Measurements from ENCODE around the gene BTF3. TPM values are rescaled to one million over a fixed set of nuclear protein-coding genes. Genes with fewer than 3 reads are reported as not detected.

BTF3 gene
- total and polyA plus RNA-seq, 2 donors (not counting 3 experiments of a cell fraction or from before 2014, with no cell fraction given): 325 to 637 TPM

GRCh38 chr5:73471654-73472053 lies 26.6 kb upstream of the BTF3 start:
- ChIA-PET POLR2A (no interaction called here), CTCF (interaction anchor here (1.3 to 1.6 kb wide), 2 partner anchors 16 to 17 kb away, joined by 3 to 4 read pairs; no protein-coding TSS in a partner anchor)
- no peak overlapping the region for H3K9ac ChIP-seq (replicated peaks; ENCODE audit: extremely low read depth, insufficient read depth, low read length)
- DNase-seq (ENCODE audit: low read depth, low spot score) (no peak), FAIRE-seq (no peak)
- TF ChIP-seq JUN (IDR thresholded peaks at IDR 0.05; ENCODE audit: borderline replicate concordance, insufficient read depth, insufficient read length, low read depth) (no peak), FOS (IDR thresholded peaks at IDR 0.05; ENCODE audit: borderline replicate concordance, insufficient read depth, low read length) (no peak), POLR2AphosphoS5 (IDR thresholded peaks at IDR 0.05; ENCODE audit: insufficient read depth, low read depth, low read length) (no peak), EZH2 (IDR thresholded peaks at IDR 0.05; ENCODE audit: borderline replicate concordance, low read depth, low read length, severe bottlenecking) (no peak), POLR2A (IDR thresholded peaks at IDR 0.05; ENCODE audit: low read depth, low read length) (no peak), MAX (IDR thresholded peaks at IDR 0.05; ENCODE audit: insufficient read depth, insufficient read length) (no peak), MYC (IDR thresholded peaks at IDR 0.05; ENCODE audit: low read depth, low read length) (no peak)
- no TSS peak for BruUV-seq (replicated peaks)
- no peak overlapping the region for H3K4me3 ChIP-seq (replicated peaks in 1 of 3; ENCODE audit: insufficient read depth in 1 of 3, low read depth in 1 of 3, low read length in 3 of 3)
- intact Hi-C loops (cut with micrococcal nuclease) (no loop called here), dilution Hi-C loops (cut with MboI; ENCODE audit: extremely low pct_ligation_motif_present, low sequenced_read_pairs) (no loop called here)
- no peaks in the 10 kb centered on the region for H3K79me2 ChIP-seq (ENCODE audit: control insufficient read depth, insufficient read depth, low read length)
- H3K9me1 ChIP-seq (replicated peaks; ENCODE audit: control insufficient read depth, extremely low read depth, insufficient read depth, low read length): no peaks in the 10 kb centered on the region
- H3K36me3 ChIP-seq (ENCODE audit: control insufficient read depth in 2 of 2, extremely low read depth in 1 of 2, insufficient read depth in 2 of 2, low read length in 2 of 2): no peaks in the 10 kb centered on the region
- H3K9me3 ChIP-seq (replicated peaks; ENCODE audit: control insufficient read depth, insufficient read depth, low read length): no peaks in the 10 kb centered on the region
- H4K20me1 ChIP-seq (replicated peaks; ENCODE audit: control insufficient read depth, extremely low read depth, insufficient read depth, low read length): no peaks in the 10 kb centered on the region
- no peaks in the 10 kb centered on the region for H3K4me1 ChIP-seq (ENCODE audit: control insufficient read depth, extremely low read depth, insufficient read depth, low read length)
- no peak overlapping the region for H2AFZ ChIP-seq (ENCODE audit: low read depth, low read length)
- H3K27me3 ChIP-seq (ENCODE audit: control insufficient read depth in 2 of 2, insufficient read depth in 2 of 2, low read length in 2 of 2): peaks cover 18 to 23% of the 10 kb centered on the region in 2 experiments
- no peak overlapping the region for H3K4me2 ChIP-seq (ENCODE audit: insufficient read depth, low read length)
- no peak overlapping the region for H3K27ac ChIP-seq (ENCODE audit: insufficient read depth, low read depth, low read length)

GRCh38 chr5:73472116-73472515 lies 26.1 kb upstream of the BTF3 start:
- no TSS peak for BruUV-seq (replicated peaks)
- no peaks in the 10 kb centered on the region for H3K36me3 ChIP-seq (ENCODE audit: control insufficient read depth in 2 of 2, extremely low read depth in 1 of 2, insufficient read depth in 2 of 2, low read length in 2 of 2)
- H3K9me3 ChIP-seq (replicated peaks; ENCODE audit: control insufficient read depth, insufficient read depth, low read length): no peaks in the 10 kb centered on the region
- H4K20me1 ChIP-seq (replicated peaks; ENCODE audit: control insufficient read depth, extremely low read depth, insufficient read depth, low read length): no peaks in the 10 kb centered on the region
- no peak for TF ChIP-seq MYC (IDR thresholded peaks at IDR 0.05; ENCODE audit: low read depth, low read length)
- no peak for TF ChIP-seq EZH2 (IDR thresholded peaks at IDR 0.05; ENCODE audit: borderline replicate concordance, low read depth, low read length, severe bottlenecking)
- no peak for TF ChIP-seq FOS (IDR thresholded peaks at IDR 0.05; ENCODE audit: borderline replicate concordance, insufficient read depth, low read length)
- TF ChIP-seq POLR2AphosphoS5 (IDR thresholded peaks at IDR 0.05; ENCODE audit: insufficient read depth, low read depth, low read length): no peak
- no peak for TF ChIP-seq POLR2A (IDR thresholded peaks at IDR 0.05; ENCODE audit: low read depth, low read length)
- TF ChIP-seq CTCF (IDR thresholded peaks at IDR 0.05; ENCODE audit: extremely low read depth in 1 of 2, insufficient read depth in 1 of 2, low read depth in 1 of 2, low read length in 2 of 2): no peak
- no peak for TF ChIP-seq GATA2 (IDR thresholded peaks at IDR 0.05; ENCODE audit: insufficient read depth, insufficient read length, low read depth, low read length)
- no peak for TF ChIP-seq MAX (IDR thresholded peaks at IDR 0.05; ENCODE audit: insufficient read depth, insufficient read length)
- no peak for TF ChIP-seq JUN (IDR thresholded peaks at IDR 0.05; ENCODE audit: borderline replicate concordance, insufficient read depth, insufficient read length, low read depth)
- FAIRE-seq (no peak), DNase-seq (ENCODE audit: low read depth, low spot score) (no peak)
- H3K4me3 ChIP-seq (replicated peaks in 1 of 3; ENCODE audit: insufficient read depth in 1 of 3, low read depth in 1 of 3, low read length in 3 of 3): no peak overlapping the region
- dilution Hi-C loops (cut with MboI; ENCODE audit: extremely low pct_ligation_motif_present, low sequenced_read_pairs): no loop called here
- POLR2A ChIA-PET: no interaction called here
- H3K9ac ChIP-seq (replicated peaks; ENCODE audit: extremely low read depth, insufficient read depth, low read length): no peak overlapping the region
- peaks cover 18 to 23% of the 10 kb centered on the region in 2 experiments for H3K27me3 ChIP-seq (ENCODE audit: control insufficient read depth in 2 of 2, insufficient read depth in 2 of 2, low read length in 2 of 2)
- intact Hi-C loops (cut with micrococcal nuclease): no loop called here
- no peaks in the 10 kb centered on the region for H3K79me2 ChIP-seq (ENCODE audit: control insufficient read depth, insufficient read depth, low read length)
- H3K9me1 ChIP-seq (replicated peaks; ENCODE audit: control insufficient read depth, extremely low read depth, insufficient read depth, low read length): no peaks in the 10 kb centered on the region
- no peak overlapping the region for H2AFZ ChIP-seq (ENCODE audit: low read depth, low read length)
- no peak overlapping the region for H3K27ac ChIP-seq (ENCODE audit: insufficient read depth, low read depth, low read length)
- CTCF ChIA-PET: interaction anchor here (1.3 kb wide), 1 partner anchor 17 kb away, joined by 4 read pairs; no protein-coding TSS in a partner anchor
- H3K4me2 ChIP-seq (ENCODE audit: insufficient read depth, low read length): no peak overlapping the region
- no peaks in the 10 kb centered on the region for H3K4me1 ChIP-seq (ENCODE audit: control insufficient read depth, extremely low read depth, insufficient read depth, low read length)

All from endothelial cell of umbilical vein (primary cell).